HG02798 (cell line): Measurements from ENCODE around the gene WARS2.

Experiments used
- ATAC-seq: cut with Tn5 transposase; IDR thresholded peaks from one replicate; pipeline ENCODE4 v1.9.1; 2021; ENCODE audit warnings: mild to moderate bottlenecking; ENCODE audit not compliant: unreplicated experiment, poor library complexity

The WARS2 gene

GRCh38 chr1:119086830-119087229 is 53.6 kb downstream of the WARS2 start:
- no peak for ATAC-seq

- no peak for ATAC-seq
Measured at GRCh38 chr1:119084798-119085197, 55.7 kb downstream of the WARS2 start.

GRCh38 chr1:119083980-119084379 is 56.5 kb downstream of the WARS2 start:
- no peak for ATAC-seq

- ATAC-seq = no peak
Measured at GRCh38 chr1:119083479-119083878, 57.0 kb downstream of the WARS2 start.

- ATAC-seq = no peak
Measured at GRCh38 chr1:119081700-119082099, 58.8 kb downstream of the WARS2 start.

GRCh38 chr1:119081267-119081666 is 59.2 kb downstream of the WARS2 start:
- no peak for ATAC-seq

GRCh38 chr1:119080586-119080985 is 59.9 kb downstream of the WARS2 start:
- no peak for ATAC-seq

- no peak for ATAC-seq
Measured at GRCh38 chr1:119079881-119080280, 60.6 kb downstream of the WARS2 start.

- no peak for ATAC-seq
Measured at GRCh38 chr1:119075614-119076013, 64.8 kb downstream of the WARS2 start.

GRCh38 chr1:119071321-119071720 is 69.1 kb downstream of the WARS2 start:
- no peak for ATAC-seq

GRCh38 chr1:119069682-119070081 is 70.8 kb downstream of the WARS2 start:
- no peak for ATAC-seq

- no peak for ATAC-seq
Measured at GRCh38 chr1:119068427-119068826, 72.0 kb downstream of the WARS2 start.

GRCh38 chr1:119061700-119062099 is 78.8 kb downstream of the WARS2 start:
- no peak for ATAC-seq

- ATAC-seq = no peak
Measured at GRCh38 chr1:119055568-119055967, 84.9 kb downstream of the WARS2 start.

GRCh38 chr1:119053917-119054316 is 86.5 kb downstream of the WARS2 start:
- ATAC-seq = no peak

GRCh38 chr1:119052267-119052666 is 88.2 kb downstream of the WARS2 start:
- no peak for ATAC-seq

- no peak for ATAC-seq
Measured at GRCh38 chr1:119048624-119049404, 91.6 kb downstream of the WARS2 start.

GRCh38 chr1:119046785-119047438 is 93.5 kb downstream of the WARS2 start:
- no peak for ATAC-seq

- ATAC-seq = no peak
Measured at GRCh38 chr1:119046429-119046784, 94.0 kb downstream of the WARS2 start.

GRCh38 chr1:119045096-119045746 is 95.2 kb downstream of the WARS2 start:
- no peak for ATAC-seq

- no peak for ATAC-seq
Measured at GRCh38 chr1:119040906-119041305, 99.5 kb downstream of the WARS2 start.
